OCI-LY1 (cell line): ENCODE measurements around the gene SLC12A6.

Experiments used
- H2AFZ ChIP-seq: fragments of 200-600 bp; sonication (generic), shearing (Covaris generic); 2 replicates; pipeline ENCODE4 v1.6.0; 2014; ENCODE audit warnings: antibody characterized with exemption, mild to moderate bottlenecking, low read length
- H3F3A ChIP-seq: fragments of 200-600 bp; sonication (generic), shearing (Covaris generic); 2 replicates; pipeline ENCODE4 v1.6.0; 2014; ENCODE audit warnings: mild to moderate bottlenecking, antibody characterized with exemption, low read length, moderate library complexity; ENCODE audit not compliant: insufficient read depth
- H3K27ac ChIP-seq: fragments of 200-600 bp; sonication (generic); 2 replicates; pipeline ENCODE4 v1.5.1; 2014; ENCODE audit warnings: low read length, mixed run types, mild to moderate bottlenecking, low read depth; ENCODE audit not compliant: poor library complexity, severe bottlenecking
- H3K27me3 ChIP-seq: fragments of 200-600 bp; sonication (generic); 2 replicates; pipeline ENCODE4 v1.6.0; 2014; ENCODE audit warnings: antibody characterized with exemption, mild to moderate bottlenecking, low read length, moderate library complexity; ENCODE audit not compliant: insufficient read depth
- H3K36me3 ChIP-seq: fragments of 200-600 bp; sonication (generic); 2 replicates; pipeline ENCODE4 v1.6.1; 2014; ENCODE audit warnings: mild to moderate bottlenecking, antibody characterized with exemption, low read length, moderate library complexity, mixed read lengths; ENCODE audit not compliant: insufficient read depth
- H3K4me1 ChIP-seq: fragments of 200-600 bp; sonication (generic); 2 replicates; pipeline ENCODE4 v1.5.1; 2014; ENCODE audit warnings: mild to moderate bottlenecking, low read length, moderate library complexity; ENCODE audit not compliant: insufficient read depth, severe bottlenecking
- H3K4me2 ChIP-seq: fragments of 200-600 bp; sonication (generic), shearing (Covaris generic); 2 replicates; pipeline ENCODE4 v1.6.1; 2014; ENCODE audit warnings: low read length
- H3K4me3 ChIP-seq: fragments of 200-600 bp; sonication (generic); 2 replicates; pipeline ENCODE4 v1.5.1; 2014; ENCODE audit warnings: low read length, low read depth, mild to moderate bottlenecking, mixed read lengths; ENCODE audit not compliant: poor library complexity, severe bottlenecking
- H3K79me2 ChIP-seq: fragments of 200-600 bp; shearing (Covaris generic); 2 replicates; pipeline ENCODE4 v1.6.1; 2016; ENCODE audit warnings: mixed run types, low read length, mixed read lengths; ENCODE audit not compliant: insufficient read depth
- H3K9ac ChIP-seq: fragments of 200-600 bp; sonication (generic), shearing (Covaris generic); 2 replicates; pipeline ENCODE4 v1.6.1; 2014; ENCODE audit warnings: mild to moderate bottlenecking, low read length, mixed read lengths
- H3K9me2 ChIP-seq: fragments of 200-600 bp; sonication (generic), shearing (Covaris generic); 2 replicates; pipeline ENCODE4 v1.6.1; 2014; ENCODE audit warnings: low read depth, mild to moderate bottlenecking, low read length, mixed read lengths
- H3K9me3 ChIP-seq: fragments of 200-600 bp; shearing (Covaris generic); 2 replicates; pipeline ENCODE4 v1.6.1; 2014; ENCODE audit warnings: low read length, mixed read lengths
- H4K20me1 ChIP-seq: fragments of 200-600 bp; sonication (generic), shearing (Covaris generic); 2 replicates; pipeline ENCODE4 v1.6.0; 2016; ENCODE audit warnings: mild to moderate bottlenecking, low read length; ENCODE audit not compliant: insufficient read depth
- EZH2 ChIP-seq: fragments of 200-600 bp; sonication (generic), shearing (Covaris generic); IDR thresholded peaks from 2 replicates; pipeline ENCODE4 v1.8.0; 2017; ENCODE audit warnings: borderline replicate concordance, mixed run types, mild to moderate bottlenecking, antibody characterized with exemption, low read length, moderate library complexity, mixed read lengths
- TF ChIP-seq, protein P1 (sequence below): fragments of 200-600 bp; sonication (generic), shearing (Covaris generic); IDR thresholded peaks from 2 replicates; pipeline ENCODE4 v1.5.1; 2017; ENCODE audit warnings: mild to moderate bottlenecking, antibody characterized with exemption, low read length, moderate library complexity, mixed read lengths

SLC12A6 gene

GRCh38 chr15:34362047-34362773, 24.6 kb upstream of the SLC12A6 start:
- no peaks in the 10 kb centered on the region for H3K79me2 ChIP-seq
- H2AFZ ChIP-seq = no peak overlapping the region
- no peaks in the 10 kb centered on the region for H3K9me3 ChIP-seq
- peaks cover 14% of the 10 kb centered on the region; the same call in 1 of the 2 replicates for H3K36me3 ChIP-seq
- no peaks in the 10 kb centered on the region for H4K20me1 ChIP-seq
- no peak for TF ChIP-seq EZH2
- TF ChIP-seq, protein P1, sequence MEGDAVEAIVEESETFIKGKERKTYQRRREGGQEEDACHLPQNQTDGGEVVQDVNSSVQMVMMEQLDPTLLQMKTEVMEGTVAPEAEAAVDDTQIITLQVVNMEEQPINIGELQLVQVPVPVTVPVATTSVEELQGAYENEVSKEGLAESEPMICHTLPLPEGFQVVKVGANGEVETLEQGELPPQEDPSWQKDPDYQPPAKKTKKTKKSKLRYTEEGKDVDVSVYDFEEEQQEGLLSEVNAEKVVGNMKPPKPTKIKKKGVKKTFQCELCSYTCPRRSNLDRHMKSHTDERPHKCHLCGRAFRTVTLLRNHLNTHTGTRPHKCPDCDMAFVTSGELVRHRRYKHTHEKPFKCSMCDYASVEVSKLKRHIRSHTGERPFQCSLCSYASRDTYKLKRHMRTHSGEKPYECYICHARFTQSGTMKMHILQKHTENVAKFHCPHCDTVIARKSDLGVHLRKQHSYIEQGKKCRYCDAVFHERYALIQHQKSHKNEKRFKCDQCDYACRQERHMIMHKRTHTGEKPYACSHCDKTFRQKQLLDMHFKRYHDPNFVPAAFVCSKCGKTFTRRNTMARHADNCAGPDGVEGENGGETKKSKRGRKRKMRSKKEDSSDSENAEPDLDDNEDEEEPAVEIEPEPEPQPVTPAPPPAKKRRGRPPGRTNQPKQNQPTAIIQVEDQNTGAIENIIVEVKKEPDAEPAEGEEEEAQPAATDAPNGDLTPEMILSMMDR = no peak
- H3K27ac ChIP-seq = no peak overlapping the region
- no peaks in the 10 kb centered on the region for H3K9me2 ChIP-seq
- H3K27me3 ChIP-seq = no peaks in the 10 kb centered on the region
- H3K4me2 ChIP-seq = no peak overlapping the region
- H3K9ac ChIP-seq = no peak overlapping the region
- peaks cover 9% of the 10 kb centered on the region for H3K4me1 ChIP-seq
- H3K4me3 ChIP-seq = no peak overlapping the region
- H3F3A ChIP-seq = no peaks in the 10 kb centered on the region

GRCh38 chr15:34361278-34361677, 23.7 kb upstream of the SLC12A6 start:
- no peaks in the 10 kb centered on the region for H3K27me3 ChIP-seq
- TF ChIP-seq EZH2 = no peak
- TF ChIP-seq, protein P1 = no peak
- H3K4me3 ChIP-seq = no peak overlapping the region
- no peak overlapping the region for H2AFZ ChIP-seq
- H3K4me1 ChIP-seq = peaks cover 9% of the 10 kb centered on the region
- H4K20me1 ChIP-seq = no peaks in the 10 kb centered on the region
- no peak overlapping the region for H3K9ac ChIP-seq
- H3K4me2 ChIP-seq = no peak overlapping the region
- no peak overlapping the region for H3K27ac ChIP-seq
- no peaks in the 10 kb centered on the region for H3K9me2 ChIP-seq
- H3K79me2 ChIP-seq = no peaks in the 10 kb centered on the region
- H3K9me3 ChIP-seq = no peaks in the 10 kb centered on the region
- peaks cover 14% of the 10 kb centered on the region; the same call in 1 of the 2 replicates for H3K36me3 ChIP-seq
- H3F3A ChIP-seq = no peaks in the 10 kb centered on the region

- no peak for TF ChIP-seq EZH2
- no peak overlapping the region for H3K9ac ChIP-seq
- no peaks in the 10 kb centered on the region for H3F3A ChIP-seq
- H2AFZ ChIP-seq = no peak overlapping the region
- H3K27me3 ChIP-seq = no peaks in the 10 kb centered on the region
- no peaks in the 10 kb centered on the region for H3K79me2 ChIP-seq
- no peaks in the 10 kb centered on the region for H4K20me1 ChIP-seq
- no peaks in the 10 kb centered on the region for H3K9me3 ChIP-seq
- H3K4me3 ChIP-seq = no peak overlapping the region
- H3K36me3 ChIP-seq = peaks cover 14% of the 10 kb centered on the region; the same call in 1 of the 2 replicates
- H3K9me2 ChIP-seq = no peaks in the 10 kb centered on the region
- H3K4me2 ChIP-seq = no peak overlapping the region
- no peak overlapping the region for H3K27ac ChIP-seq
- peaks cover under 1% of the 10 kb centered on the region for H3K4me1 ChIP-seq
Measured at GRCh38 chr15:34360298-34360697, 22.7 kb upstream of the SLC12A6 start.

DNA sequence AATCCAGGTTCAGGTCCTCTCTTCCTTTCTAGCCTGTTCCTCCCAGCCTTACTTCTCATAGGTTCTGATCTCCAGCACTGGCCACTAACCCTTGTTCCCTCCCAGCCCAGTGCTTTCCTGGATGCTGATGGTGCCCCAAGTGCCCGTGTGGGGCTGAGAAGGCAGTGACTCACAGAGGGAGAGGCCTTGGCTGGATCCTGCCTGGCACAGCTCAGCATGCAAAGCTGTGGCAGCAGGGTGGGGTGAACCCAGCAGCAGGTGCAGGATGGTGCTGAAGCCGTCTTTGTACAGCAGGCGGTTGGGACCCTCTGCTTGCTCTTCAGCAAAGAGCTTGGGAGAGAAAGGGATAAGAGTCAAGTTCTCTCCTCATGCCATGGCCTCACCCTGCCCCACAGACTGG, 21.8 kb upstream of the SLC12A6 start:
- no peak overlapping the region for H3K4me2 ChIP-seq
- H3K9ac ChIP-seq = no peak overlapping the region
- H2AFZ ChIP-seq = no peak overlapping the region
- no peak overlapping the region for H3K4me3 ChIP-seq
- no peaks in the 10 kb centered on the region for H3K9me3 ChIP-seq
- no peaks in the 10 kb centered on the region for H3K4me1 ChIP-seq
- no peak overlapping the region for H3K27ac ChIP-seq
- H4K20me1 ChIP-seq = no peaks in the 10 kb centered on the region
- no peaks in the 10 kb centered on the region for H3K9me2 ChIP-seq
- H3K36me3 ChIP-seq = peaks cover 14% of the 10 kb centered on the region; the same call in 1 of the 2 replicates
- TF ChIP-seq, protein P1 = no peak
- no peak for TF ChIP-seq EZH2
- H3F3A ChIP-seq = no peaks in the 10 kb centered on the region
- H3K79me2 ChIP-seq = no peaks in the 10 kb centered on the region
- H3K27me3 ChIP-seq = no peaks in the 10 kb centered on the region
